ENCODE results near the gene NCAPH2.

NCAPH2 gene

GRCh38 chr22:50482107-50483074, 25.6 kb upstream of the NCAPH2 start:
- Mint-ChIP-seq H3K4me1 (ENCODE audit: low read depth) (peaks cover 5% of the 10 kb centered on the region), H3K36me3 (ENCODE audit: low read depth) (no peaks in the 10 kb centered on the region), H3K27ac (no peak overlapping the region), H3K4me3 (peak overlapping the region; percentile 77), H3K27me3 (peaks cover 6% of the 10 kb centered on the region), H3K9me3 (no peaks in the 10 kb centered on the region)
- no peak for DNase-seq

- no peak overlapping the region for H3K27ac Mint-ChIP-seq
- no peaks in the 10 kb centered on the region for H3K36me3 Mint-ChIP-seq (ENCODE audit: low read depth)
- H3K4me3 Mint-ChIP-seq = peak overlapping the region; percentile 10
- no peaks in the 10 kb centered on the region for H3K9me3 Mint-ChIP-seq
- H3K4me1 Mint-ChIP-seq (ENCODE audit: low read depth) = peaks cover 5% of the 10 kb centered on the region
- H3K27me3 Mint-ChIP-seq = peaks cover 6% of the 10 kb centered on the region
- no peak for DNase-seq
These were observed 24.9 kb upstream of the NCAPH2 start for GRCh38 chr22:50483106-50483505.

- no peaks in the 10 kb centered on the region for H3K36me3 Mint-ChIP-seq (ENCODE audit: low read depth)
- DNase-seq = no peak
- H3K27me3 Mint-ChIP-seq = peaks cover 6% of the 10 kb centered on the region
- H3K9me3 Mint-ChIP-seq = no peaks in the 10 kb centered on the region
- no peak overlapping the region for H3K4me3 Mint-ChIP-seq
- no peak overlapping the region for H3K27ac Mint-ChIP-seq
- peaks cover 5% of the 10 kb centered on the region for H3K4me1 Mint-ChIP-seq (ENCODE audit: low read depth)
These were observed 24.5 kb upstream of the NCAPH2 start for GRCh38 chr22:50483556-50483955.

DNA sequence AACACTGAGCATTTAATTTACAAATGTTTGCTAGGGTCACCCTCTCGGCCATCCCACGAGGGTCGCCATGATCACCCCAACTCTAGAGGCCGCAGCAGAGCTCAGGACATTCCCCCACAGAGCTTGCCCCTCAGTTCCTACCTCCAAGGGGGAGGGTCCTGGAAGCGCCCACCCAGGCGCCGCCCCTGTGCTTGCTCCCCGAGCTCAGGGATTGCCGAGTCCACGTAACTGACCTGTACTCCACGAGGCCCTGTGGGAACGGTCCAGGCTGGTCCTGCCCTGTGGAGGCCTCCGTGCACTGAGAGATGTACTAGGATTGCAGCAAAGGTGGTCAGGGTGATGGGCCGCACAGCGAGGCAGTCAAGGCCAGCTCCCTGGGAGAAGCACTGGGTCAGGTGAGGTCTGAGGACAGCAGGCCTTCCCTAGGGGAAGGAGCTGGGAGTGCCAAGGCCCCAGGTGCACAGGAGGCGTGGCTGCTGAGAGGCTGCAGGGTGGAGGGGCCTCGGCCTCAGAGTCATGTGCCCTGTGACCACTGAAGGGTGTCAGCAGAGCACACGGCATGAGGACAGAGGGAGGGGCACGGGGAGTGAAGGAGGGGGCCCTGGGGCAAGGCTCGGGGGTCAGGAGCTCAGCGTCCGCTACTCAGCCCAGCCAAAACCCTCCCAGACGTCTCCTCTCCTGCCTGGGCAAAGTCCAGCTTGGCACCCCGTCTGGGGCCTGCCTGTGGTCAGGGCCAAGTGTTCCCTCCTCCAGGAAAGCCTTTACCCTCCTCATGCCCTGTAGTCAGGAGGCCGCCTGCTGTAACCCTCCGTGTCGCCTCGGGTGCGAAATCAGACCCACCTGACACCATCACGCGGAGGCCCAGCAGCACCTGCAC, 23.8 kb upstream of the NCAPH2 start:
- H3K9me3 Mint-ChIP-seq = no peaks in the 10 kb centered on the region
- no peaks in the 10 kb centered on the region for H3K36me3 Mint-ChIP-seq (ENCODE audit: low read depth)
- peaks cover 6% of the 10 kb centered on the region for H3K27me3 Mint-ChIP-seq
- H3K4me3 Mint-ChIP-seq = no peak overlapping the region
- H3K27ac Mint-ChIP-seq = no peak overlapping the region
- H3K4me1 Mint-ChIP-seq (ENCODE audit: low read depth) = peaks cover 5% of the 10 kb centered on the region
- DNase-seq = no peak

- Mint-ChIP-seq H3K4me3 (no peak overlapping the region), H3K27me3 (no peaks in the 10 kb centered on the region), H3K27ac (no peak overlapping the region), H3K9me3 (no peaks in the 10 kb centered on the region), H3K4me1 (ENCODE audit: low read depth) (no peaks in the 10 kb centered on the region), H3K36me3 (ENCODE audit: low read depth) (no peaks in the 10 kb centered on the region)
- no peak for DNase-seq
These were observed 22.5 kb upstream of the NCAPH2 start for GRCh38 chr22:50485221-50486131.

GRCh38 chr22:50486561-50487289, 21.3 kb upstream of the NCAPH2 start, which contains the start of gene MIOX:
MIOX (plus strand) TSS chr22:50486859; CDS start chr22:50486898, 39 bp downstream.
- no peaks in the 10 kb centered on the region for H3K27me3 Mint-ChIP-seq
- no peaks in the 10 kb centered on the region for H3K9me3 Mint-ChIP-seq
- no peaks in the 10 kb centered on the region for H3K36me3 Mint-ChIP-seq (ENCODE audit: low read depth)
- H3K27ac Mint-ChIP-seq = no peak within 1 kb of the TSS
- DNase-seq = no peak
- H3K4me3 Mint-ChIP-seq = no peak within 1 kb of the TSS
- H3K4me1 Mint-ChIP-seq (ENCODE audit: low read depth) = peaks cover 6% of the 10 kb centered on the region

- H3K36me3 Mint-ChIP-seq (ENCODE audit: low read depth) = no peaks in the 10 kb centered on the region
- H3K4me3 Mint-ChIP-seq = no peak overlapping the region
- no peak for DNase-seq
- H3K4me1 Mint-ChIP-seq (ENCODE audit: low read depth) = peaks cover 6% of the 10 kb centered on the region
- H3K27ac Mint-ChIP-seq = no peak overlapping the region
- H3K27me3 Mint-ChIP-seq = no peaks in the 10 kb centered on the region
- no peaks in the 10 kb centered on the region for H3K9me3 Mint-ChIP-seq
These were observed 20.6 kb upstream of the NCAPH2 start for GRCh38 chr22:50487290-50488005.

GRCh38 chr22:50488006-50488677, 19.9 kb upstream of the NCAPH2 start:
- H3K27ac Mint-ChIP-seq = no peak overlapping the region
- H3K9me3 Mint-ChIP-seq = no peaks in the 10 kb centered on the region
- H3K36me3 Mint-ChIP-seq (ENCODE audit: low read depth) = no peaks in the 10 kb centered on the region
- no peaks in the 10 kb centered on the region for H3K27me3 Mint-ChIP-seq
- no peak for DNase-seq
- peaks cover 6% of the 10 kb centered on the region for H3K4me1 Mint-ChIP-seq (ENCODE audit: low read depth)
- H3K4me3 Mint-ChIP-seq = no peak overlapping the region

- Mint-ChIP-seq H3K27ac (no peak overlapping the region), H3K9me3 (no peaks in the 10 kb centered on the region)
These were observed 19.1 kb upstream of the NCAPH2 start for GRCh38 chr22:50488886-50489285.

DNA sequence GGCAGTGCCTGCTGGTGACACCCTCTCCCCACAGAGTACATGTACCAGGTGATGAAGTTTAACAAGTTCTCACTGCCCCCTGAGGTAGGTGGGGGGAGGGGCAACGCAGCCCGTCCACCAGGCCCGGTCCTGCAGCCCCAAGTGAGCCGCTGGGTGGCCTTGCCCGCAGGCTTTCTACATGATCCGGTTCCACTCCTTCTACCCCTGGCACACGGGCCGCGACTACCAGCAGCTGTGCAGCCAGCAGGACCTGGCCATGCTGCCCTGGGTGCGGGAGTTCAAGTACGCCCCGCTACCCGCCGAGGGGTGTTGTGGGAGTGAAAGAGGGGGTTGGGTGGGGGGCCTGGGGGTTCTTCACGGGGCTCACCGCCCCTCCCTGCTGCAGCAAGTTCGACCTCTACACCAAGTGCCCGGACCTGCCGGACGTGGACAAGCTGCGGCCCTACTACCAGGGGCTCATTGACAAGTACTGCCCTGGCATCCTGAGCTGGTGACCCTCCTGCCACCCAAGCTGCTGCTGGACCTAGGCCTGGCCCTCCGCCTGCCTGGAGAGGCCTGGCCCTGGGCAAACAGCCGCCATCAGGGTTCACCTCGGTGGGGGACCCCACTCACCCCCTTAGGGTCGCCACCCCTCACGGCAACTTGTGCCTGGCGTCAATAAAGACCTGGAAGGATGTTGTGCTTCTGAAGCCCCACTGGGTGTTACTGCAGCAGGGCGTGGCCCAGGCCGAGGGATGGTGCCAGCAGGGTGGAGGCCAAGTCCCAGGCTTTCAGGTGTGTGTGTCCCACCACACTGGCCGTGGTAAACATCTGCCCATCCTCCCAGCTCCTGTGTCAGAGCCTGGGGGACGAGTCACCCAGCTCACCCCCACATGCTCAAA, 18.4 kb upstream of the NCAPH2 start:
- H3K4me3 Mint-ChIP-seq = no peak overlapping the region
- H3K9me3 Mint-ChIP-seq = no peaks in the 10 kb centered on the region
- no peaks in the 10 kb centered on the region for H3K36me3 Mint-ChIP-seq (ENCODE audit: low read depth)
- peaks cover 6% of the 10 kb centered on the region for H3K4me1 Mint-ChIP-seq (ENCODE audit: low read depth)
- H3K27me3 Mint-ChIP-seq = no peaks in the 10 kb centered on the region
- no peak for DNase-seq
- no peak overlapping the region for H3K27ac Mint-ChIP-seq

More at GRCh38 chr22:50488886-50489285, 19.1 kb upstream of the NCAPH2 start:
- DNase-seq = no peak
- peaks cover 6% of the 10 kb centered on the region for H3K4me1 Mint-ChIP-seq (ENCODE audit: low read depth)
- H3K4me3 Mint-ChIP-seq = no peak overlapping the region
- H3K36me3 Mint-ChIP-seq (ENCODE audit: low read depth) = no peaks in the 10 kb centered on the region
- no peaks in the 10 kb centered on the region for H3K27me3 Mint-ChIP-seq

DNA sequence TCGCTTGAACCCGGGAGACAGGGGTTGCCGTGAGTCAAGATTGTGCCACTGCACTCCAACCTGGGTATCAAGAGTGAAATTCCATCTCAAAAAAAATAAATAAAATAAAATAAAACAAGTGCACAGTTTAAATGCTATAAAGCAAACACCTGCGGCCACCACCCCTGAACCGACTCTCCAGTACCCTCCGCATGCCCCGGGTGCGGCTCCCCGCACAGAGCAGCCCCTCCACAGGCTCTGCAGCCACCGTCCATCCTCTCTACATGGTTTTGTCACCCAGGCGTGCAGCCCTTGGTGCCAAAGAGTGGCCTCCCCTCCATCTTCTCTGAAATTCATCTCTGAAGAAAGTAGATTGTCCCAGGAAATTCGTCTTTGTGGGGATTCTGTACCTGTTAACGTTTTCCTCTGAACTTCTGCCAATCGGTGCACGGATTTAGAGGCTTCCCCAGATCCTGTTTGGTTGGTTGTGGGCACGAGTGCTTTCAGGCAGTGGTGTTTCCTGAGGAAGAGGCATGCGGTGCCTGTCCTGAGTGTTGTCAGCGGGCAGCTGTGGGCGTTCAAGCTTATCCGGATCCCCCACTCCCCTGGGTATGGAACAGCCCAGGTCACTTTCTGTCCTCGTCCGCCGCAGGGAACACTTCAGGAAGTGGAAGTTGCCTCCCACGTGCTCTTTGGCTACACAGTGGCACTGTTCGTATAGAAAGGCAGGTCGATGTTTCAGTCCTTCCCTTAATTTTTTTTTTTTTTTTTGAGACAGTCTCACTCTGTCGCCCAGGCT, 17.3 kb upstream of the NCAPH2 start:
- peak overlapping the region; percentile 34 for H3K27ac Mint-ChIP-seq
- H3K4me3 Mint-ChIP-seq = peak overlapping the region; percentile 25

More for the DNA sequence above, 17.3 kb upstream of the NCAPH2 start:
- no peaks in the 10 kb centered on the region for H3K27me3 Mint-ChIP-seq
- peaks cover 6% of the 10 kb centered on the region for H3K4me1 Mint-ChIP-seq (ENCODE audit: low read depth)
- DNase-seq = no peak
- no peaks in the 10 kb centered on the region for H3K36me3 Mint-ChIP-seq (ENCODE audit: low read depth)
- H3K9me3 Mint-ChIP-seq = no peaks in the 10 kb centered on the region
